IPS-NIHi11 (cell line): ENCODE measurements around the gene KRTAP4-16.
"Not testable (repeated sequence)": the region's sequence is repeated elsewhere in the genome, so short reads cannot be mapped to it uniquely, and the experiment has no call there.

Source experiments
- DNase-seq: peaks from one replicate; pipeline ENCODE4 v3.0.0; 2012; ENCODE audit warnings: mixed read lengths, low spot score

KRTAP4-16 gene

GRCh38 chr17:41073676-41074075 is 28.3 kb downstream of the KRTAP4-16 start:
- no peak for DNase-seq

GRCh38 chr17:41071606-41072360 is 30.2 kb downstream of the KRTAP4-16 start:
- no peak for DNase-seq

GRCh38 chr17:41069031-41069430 is 33.0 kb downstream of the KRTAP4-16 start:
- DNase-seq: no peak

GRCh38 chr17:41067281-41067680 is 34.7 kb downstream of the KRTAP4-16 start:
- DNase-seq: no peak

GRCh38 chr17:41065829-41066624 is 36.0 kb downstream of the KRTAP4-16 start, which contains the start of gene KRTAP2-4:
KRTAP2-4 (minus strand) TSS chr17:41065879; CDS start chr17:41065845, 34 bp downstream.
- DNase-seq: no peak

GRCh38 chr17:41065016-41065689 is 36.9 kb downstream of the KRTAP4-16 start:
- not testable (repeated sequence) for DNase-seq

GRCh38 chr17:41064301-41064700 is 37.7 kb downstream of the KRTAP4-16 start:
- DNase-seq: no peak

- no peak for DNase-seq
These were observed 38.6 kb downstream of the KRTAP4-16 start for GRCh38 chr17:41063449-41063848.

- no peak for DNase-seq
These were observed 40.0 kb downstream of the KRTAP4-16 start for GRCh38 chr17:41061964-41062363.

GRCh38 chr17:41060052-41060604 is 41.9 kb downstream of the KRTAP4-16 start, which contains the start of gene KRTAP2-3:
KRTAP2-3 (minus strand) TSS chr17:41060114; CDS start chr17:41060050, 64 bp downstream.
- no peak for DNase-seq

- not testable (repeated sequence) for DNase-seq
These were observed 42.5 kb downstream of the KRTAP4-16 start for GRCh38 chr17:41059276-41060051.

GRCh38 chr17:41058741-41059140 is 43.3 kb downstream of the KRTAP4-16 start:
- DNase-seq: no peak

- no peak for DNase-seq
These were observed 44.5 kb downstream of the KRTAP4-16 start for GRCh38 chr17:41057547-41057946.

- DNase-seq: not testable (repeated sequence)
These were observed 46.9 kb downstream of the KRTAP4-16 start, which contains the start of gene KRTAP2-2 for GRCh38 chr17:41055130-41055529. KRTAP2-2 (minus strand) TSS chr17:41055230; CDS start chr17:41055211, 19 bp downstream.

- DNase-seq: not testable (repeated sequence)
These were observed 47.5 kb downstream of the KRTAP4-16 start for GRCh38 chr17:41054556-41054955.

- no peak for DNase-seq
These were observed 48.0 kb downstream of the KRTAP4-16 start for GRCh38 chr17:41054025-41054424.

GRCh38 chr17:41052566-41052965 is 49.4 kb downstream of the KRTAP4-16 start:
- no peak for DNase-seq
